GM08714 (cell line): ENCODE results near the gene CRIP3.
"Not testable (repeated sequence)": the region's sequence is repeated elsewhere in the genome, so short reads cannot be mapped to it uniquely, and the experiment has no call there.

Source experiments
- H3K4me3 ChIP-seq: fragments of 200-500 bp; sonication (Bioruptor generic); 2 replicates; pipeline ENCODE4 v1.5.1; 2014; ENCODE audit warnings: mild to moderate bottlenecking, low read length, inconsistent platforms
- ZNF274 ChIP-seq: IDR thresholded peaks from 2 replicates; pipeline ENCODE4 v1.6.1; 2012; ENCODE audit warnings: mild to moderate bottlenecking, low read depth, low read length

Gene CRIP3

DNA sequence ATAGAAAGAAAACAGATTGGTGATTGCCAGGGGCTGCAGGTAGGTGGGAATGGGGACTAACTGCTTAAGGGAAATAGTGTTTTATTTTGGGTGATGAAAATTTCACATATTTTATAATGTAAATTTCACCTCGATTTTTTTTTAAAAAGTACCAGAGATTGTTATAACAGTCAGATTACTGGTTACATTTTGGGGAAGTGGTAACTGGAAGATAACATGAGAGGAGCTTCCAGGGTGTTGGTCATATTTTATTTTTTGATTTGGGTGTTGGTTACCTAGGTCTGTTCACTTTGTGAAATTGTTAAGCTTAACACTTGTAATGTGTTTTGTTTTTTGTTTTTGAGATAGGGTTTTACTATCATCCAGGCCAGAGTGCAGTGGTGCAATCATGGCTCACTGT, 17.2 kb upstream of the CRIP3 start:
- TF ChIP-seq ZNF274: no peak
- no peak overlapping the region for H3K4me3 ChIP-seq

DNA sequence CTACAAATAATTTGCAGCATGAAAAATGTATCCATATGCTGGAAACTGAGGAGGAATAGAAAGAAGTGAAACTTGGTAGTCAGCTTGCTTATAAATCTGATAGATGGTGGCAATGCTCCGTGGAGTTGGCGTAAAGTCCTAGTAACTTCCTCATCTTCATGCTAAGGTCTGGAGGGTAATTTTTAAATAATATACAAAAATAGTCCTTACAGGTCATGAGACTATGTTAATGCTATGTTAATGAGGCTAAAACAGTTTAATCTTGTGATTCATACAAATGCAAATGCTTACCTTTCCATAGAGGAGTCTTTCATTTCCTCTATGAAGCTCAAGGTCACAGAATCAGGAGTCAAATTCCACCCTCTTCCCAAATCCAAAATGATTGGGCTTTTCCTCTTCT, 9.4 kb upstream of the CRIP3 start:
- no peak for TF ChIP-seq ZNF274

DNA sequence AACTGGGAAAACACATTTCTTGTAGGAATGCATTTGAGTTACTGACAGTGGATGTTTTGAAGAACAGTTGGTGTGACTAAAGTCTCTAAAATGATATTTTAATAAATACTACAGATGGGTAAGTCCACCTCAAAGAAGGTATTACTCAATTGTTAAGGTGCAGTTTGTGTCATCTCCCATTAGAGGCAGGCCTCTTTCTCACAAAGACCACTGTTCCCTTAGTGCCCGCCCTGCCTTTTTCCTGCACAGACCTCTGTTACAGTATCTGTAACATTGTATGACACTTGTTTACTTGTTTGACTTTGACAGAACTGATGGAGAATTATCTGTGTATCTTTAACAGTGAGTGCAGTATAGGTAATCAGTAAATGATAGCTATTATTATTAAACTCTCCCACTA, 5.2 kb upstream of the CRIP3 start:
- TF ChIP-seq ZNF274: no peak

More for the DNA sequence above, 9.4 kb upstream of the CRIP3 start:
- H3K4me3 ChIP-seq: no peak overlapping the region

DNA sequence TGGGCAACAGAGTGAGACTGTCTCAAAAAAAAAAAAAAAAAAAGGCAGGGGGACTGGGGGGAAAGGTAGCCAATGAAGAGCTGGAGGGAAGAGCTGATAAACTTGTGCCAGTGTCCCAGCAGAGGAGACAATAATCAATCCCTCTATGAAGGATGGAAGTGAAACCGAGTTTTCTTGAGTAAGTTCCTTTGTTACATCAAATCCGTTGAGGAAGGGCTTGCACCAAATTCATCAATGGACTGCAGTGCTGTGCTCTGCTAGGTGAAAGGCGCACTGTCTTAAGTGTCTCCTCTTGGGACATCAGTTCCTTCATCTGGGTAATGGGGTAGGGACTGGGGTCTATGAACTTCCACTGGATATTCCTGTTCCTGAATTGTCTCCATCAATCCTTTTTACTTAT, 3.0 kb upstream of the CRIP3 start:
- H3K4me3 ChIP-seq: no peak overlapping the region
- TF ChIP-seq ZNF274: no peak

More for the DNA sequence above, 5.2 kb upstream of the CRIP3 start:
- no peak overlapping the region for H3K4me3 ChIP-seq

DNA sequence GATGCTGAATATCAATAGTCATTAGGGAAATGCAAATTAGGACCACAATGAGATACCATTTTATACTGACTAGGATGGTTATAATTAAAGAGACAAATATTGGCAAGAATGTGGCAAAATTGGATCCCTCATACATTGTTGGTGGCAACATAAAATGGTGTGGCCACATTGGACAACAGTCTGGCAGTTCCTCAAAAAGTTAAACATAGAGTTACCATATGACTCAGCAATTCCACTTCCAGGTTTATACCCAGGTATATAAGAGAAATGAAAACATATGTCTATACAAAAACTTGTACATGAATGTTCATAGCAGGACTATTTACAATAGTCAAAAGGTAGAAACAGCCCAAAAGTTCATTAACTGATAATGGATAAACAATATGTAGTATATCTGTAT, 2.0 kb upstream of the CRIP3 start:
- TF ChIP-seq ZNF274: no peak
- no peak overlapping the region for H3K4me3 ChIP-seq

DNA sequence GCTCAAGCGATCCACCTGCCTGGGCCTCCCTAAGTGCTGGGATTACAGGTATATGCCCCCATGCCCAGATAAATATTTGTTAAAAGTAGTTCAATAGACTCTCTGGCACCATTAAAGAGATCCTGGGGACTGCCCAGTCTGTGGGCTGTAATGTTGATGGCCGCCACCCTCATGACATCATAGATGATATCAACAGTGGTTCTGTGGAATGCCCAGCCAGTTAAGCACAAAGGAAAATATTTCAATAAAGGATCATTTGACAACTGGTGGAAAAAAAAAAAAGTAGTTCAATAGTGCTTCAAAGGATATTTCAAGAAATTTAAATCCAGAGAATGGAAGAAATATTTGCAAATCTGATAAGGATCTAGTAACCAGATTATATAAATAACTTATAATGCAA, 1.5 kb upstream of the CRIP3 start:
- H3K4me3 ChIP-seq: no peak overlapping the region
- TF ChIP-seq ZNF274: no peak

DNA sequence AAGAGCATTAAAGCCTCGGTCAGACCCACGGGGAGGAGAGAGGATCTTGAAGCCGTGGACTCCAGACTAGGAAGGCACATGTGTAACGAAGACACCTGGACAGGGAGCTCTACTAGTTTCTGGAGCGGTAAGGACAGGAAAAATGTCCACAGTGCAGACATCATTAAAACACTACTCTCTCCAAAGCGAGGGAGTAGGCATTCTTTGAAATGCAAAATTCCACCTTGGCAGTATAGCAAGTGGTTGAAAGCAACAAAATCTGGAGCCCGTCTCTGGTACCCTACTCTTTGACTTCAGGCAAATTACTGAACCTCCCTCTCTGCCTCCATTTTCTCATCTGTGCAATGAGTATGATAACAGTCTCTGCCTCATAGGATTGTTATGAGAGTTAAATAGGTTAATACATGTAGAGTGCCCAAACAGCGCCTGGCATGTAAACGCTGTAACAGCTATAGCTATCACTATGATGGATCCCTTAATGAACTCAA, 408 bp upstream of the CRIP3 start:
- H3K4me3 ChIP-seq: peak overlapping the region; percentile 52; the same call in 1 of the 2 replicates
- no peak for TF ChIP-seq ZNF274

DNA sequence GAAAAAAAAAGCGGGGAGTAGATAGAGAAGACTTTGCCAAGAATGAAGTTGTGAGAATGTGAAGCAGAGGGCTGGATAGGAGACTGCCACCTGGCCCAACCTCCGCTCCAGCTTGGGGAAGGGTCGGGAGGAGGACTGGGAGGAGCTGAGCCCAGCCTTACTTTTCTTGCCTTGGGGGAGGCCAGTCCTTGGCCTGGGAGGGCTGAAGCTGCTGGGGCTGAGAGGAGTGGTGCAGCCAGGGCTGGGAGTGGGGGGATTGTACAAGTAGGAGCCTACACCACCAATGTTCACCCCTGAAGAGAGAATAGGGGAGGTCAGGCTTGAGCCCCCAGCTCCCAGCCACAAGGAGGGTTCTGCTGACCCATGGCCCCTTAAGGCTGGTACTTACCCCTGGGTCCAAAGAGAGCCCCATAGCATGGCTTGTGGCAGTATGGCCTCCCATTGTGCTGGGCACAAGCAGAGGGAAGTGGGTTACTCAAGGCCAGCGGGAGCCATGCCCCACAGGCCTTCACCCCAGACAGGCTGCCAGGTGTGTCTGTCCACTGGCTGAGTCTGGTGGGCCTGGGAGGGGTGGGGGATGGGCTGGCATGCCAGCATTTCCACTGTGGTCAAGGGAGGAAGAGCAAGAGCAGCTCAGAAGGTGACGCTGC, 1.1 kb downstream of the CRIP3 start:
- no peak for TF ChIP-seq ZNF274
- no peak overlapping the region for H3K4me3 ChIP-seq

DNA sequence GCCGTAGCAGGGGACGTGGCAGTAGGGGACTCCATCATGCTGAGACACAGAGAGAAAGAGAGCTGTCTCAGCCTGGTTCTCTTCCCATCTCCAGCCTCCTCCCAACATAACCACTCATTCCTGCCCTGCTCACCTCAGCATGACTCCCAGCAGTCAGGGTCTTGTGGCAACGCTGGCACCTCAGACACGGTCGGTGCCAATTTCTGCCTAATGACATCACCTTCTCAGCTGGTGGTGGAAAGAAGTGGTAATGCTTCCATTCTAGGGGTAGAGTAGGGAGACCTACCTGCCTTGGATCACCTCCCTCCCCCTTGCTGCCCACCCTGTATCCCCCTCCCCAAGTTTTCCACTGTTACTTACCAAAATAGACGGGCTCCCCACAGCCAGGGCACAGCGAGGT, 2.5 kb downstream of the CRIP3 start:
- no peak overlapping the region for H3K4me3 ChIP-seq
- TF ChIP-seq ZNF274: no peak

DNA sequence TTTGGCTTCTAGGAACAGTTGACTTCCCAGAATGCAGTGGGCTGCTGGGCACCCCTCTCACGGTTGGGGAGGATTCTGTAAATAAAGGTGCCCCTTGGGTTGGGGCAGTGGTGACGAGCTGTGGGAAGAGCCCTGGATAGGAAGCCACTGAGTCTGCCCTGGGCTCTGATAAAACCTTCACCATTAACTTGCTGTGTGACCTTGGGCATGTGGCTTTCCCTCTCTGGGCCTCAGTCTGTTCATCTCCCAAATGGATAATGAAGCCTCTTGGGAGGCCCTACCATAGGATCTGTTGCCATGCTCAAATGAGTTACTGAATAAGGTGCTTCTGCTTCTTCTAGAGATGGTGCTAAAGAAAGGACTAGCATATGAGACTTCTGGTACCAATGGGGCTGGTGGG, 3.7 kb downstream of the CRIP3 start:
- no peak for TF ChIP-seq ZNF274
- H3K4me3 ChIP-seq: no peak overlapping the region

DNA sequence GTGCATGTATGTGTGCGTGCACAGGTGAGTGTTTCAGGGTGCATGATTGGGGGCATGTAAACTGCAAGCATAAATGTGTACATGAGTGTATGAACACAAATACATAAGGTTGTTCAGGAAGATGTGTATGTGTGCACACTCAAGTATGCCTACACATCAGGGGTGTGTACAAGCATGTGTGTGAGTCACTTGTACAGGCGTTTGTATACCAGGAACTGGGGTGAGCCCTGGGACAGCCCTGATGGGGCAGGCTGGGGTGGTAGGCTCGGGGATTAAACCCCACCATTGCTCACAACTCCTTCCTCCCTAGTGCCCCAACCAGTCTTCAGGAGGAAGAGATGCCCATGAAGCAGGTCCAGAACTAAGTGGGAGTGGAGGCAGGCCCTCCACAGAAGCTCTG, 4.3 kb downstream of the CRIP3 start:
- no peak for TF ChIP-seq ZNF274

DNA sequence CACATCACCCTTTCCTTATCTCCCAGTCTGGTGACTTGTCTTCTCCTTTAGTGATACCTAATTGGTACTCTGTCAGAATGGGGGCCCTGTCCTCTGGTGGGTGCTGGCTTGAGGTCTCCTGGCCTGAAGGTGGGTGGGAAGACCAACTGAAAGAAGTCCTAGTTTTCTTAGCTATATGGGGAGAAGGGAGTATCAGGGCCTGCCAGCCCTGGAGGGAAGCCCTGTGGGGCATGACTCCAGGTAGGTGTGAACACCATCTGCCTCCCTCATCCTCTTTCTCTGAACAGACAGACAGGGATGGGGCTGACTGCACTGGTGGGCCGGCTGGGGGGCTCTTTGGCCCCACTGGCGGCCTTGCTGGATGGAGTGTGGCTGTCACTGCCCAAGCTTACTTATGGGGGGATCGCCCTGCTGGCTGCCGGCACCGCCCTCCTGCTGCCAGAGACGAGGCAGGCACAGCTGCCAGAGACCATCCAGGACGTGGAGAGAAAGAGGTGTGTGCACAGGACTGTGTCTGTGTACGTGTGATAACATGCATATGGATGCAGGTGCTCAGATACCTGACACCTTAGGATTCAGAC, 4.8 kb downstream of the CRIP3 start:
- no peak for TF ChIP-seq ZNF274
- no peak overlapping the region for H3K4me3 ChIP-seq

More for the DNA sequence above, 4.3 kb downstream of the CRIP3 start:
- H3K4me3 ChIP-seq: no peak overlapping the region

DNA sequence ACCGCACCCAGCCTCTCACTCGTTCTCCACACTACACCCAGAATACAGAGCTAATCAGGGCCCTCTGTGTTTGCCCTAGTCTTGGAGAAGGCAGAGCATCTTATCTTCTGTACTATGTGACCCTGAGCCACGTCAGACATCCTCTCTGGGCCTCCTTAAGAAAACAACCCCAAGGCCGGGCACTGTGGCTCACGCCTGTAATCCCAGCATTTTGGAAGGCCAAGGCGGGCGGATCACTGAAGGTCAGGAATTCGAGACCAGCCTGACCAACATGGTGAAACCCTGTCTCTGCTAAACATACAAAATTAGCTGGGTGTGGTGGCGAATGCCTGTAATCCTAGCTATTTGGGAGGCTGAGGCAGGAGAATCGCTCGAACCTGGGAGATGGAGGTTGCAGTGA, 5.6 kb downstream of the CRIP3 start:
- not testable (repeated sequence) for H3K4me3 ChIP-seq

DNA sequence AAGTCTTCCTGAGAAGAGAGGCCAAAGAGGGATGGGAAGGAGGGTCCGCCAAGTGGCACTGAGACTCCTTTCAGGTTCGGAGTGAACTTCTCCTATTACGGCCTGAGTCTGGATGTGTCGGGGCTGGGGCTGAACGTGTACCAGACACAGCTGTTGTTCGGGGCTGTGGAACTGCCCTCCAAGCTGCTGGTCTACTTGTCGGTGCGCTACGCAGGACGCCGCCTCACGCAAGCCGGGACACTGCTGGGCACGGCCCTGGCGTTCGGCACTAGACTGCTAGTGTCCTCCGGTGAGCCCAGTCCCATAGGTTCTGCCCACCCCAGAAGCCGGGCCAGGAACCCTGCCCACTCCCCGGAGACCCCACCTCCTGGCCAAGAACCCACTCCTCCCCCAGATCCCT, 6.5 kb downstream of the CRIP3 start:
- no peak for TF ChIP-seq ZNF274
- no peak overlapping the region for H3K4me3 ChIP-seq

DNA sequence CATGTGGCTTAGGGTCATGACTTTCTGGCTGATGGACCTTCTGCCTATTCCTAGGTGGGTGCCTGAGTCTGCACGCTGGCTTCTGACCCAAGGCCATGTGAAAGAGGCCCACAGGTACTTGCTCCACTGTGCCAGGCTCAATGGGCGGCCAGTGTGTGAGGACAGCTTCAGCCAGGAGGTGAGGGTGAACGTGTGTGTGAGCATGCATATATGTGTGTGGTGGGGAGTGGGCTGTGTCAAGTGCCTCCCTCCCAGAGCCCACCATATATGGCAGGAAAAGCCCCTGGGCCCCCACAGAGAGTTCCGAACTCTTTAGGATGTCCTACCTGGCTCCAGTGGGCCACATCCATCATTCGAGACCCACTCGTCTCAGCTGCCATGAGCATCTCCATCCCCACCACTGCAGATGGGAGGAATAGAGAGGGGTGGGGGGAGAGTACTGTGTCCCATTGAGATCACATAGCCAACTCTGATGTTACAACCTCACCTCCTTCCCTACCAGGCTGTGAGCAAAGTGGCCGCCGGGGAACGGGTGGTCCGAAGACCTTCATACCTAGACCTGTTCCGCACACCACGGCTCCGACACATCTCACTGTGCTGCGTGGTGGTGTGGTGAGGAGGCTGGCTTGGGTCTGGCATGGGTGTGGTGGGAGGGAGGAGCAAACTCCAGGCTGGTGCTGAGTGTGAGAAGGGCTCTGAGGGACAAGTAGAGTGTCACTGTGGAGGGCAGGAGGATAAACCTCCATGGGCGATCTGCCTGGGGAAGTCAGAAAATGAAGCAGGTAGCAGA, 7.3 kb downstream of the CRIP3 start:
- no peak for TF ChIP-seq ZNF274
- no peak overlapping the region for H3K4me3 ChIP-seq
